GM20431 (cell line): Measurements from ENCODE around the gene RPS6KA1.
"Not testable (repeated sequence)": the region's sequence is repeated elsewhere in the genome, so short reads cannot be mapped to it uniquely, and the experiment has no call there.

Experiments used
- in situ Hi-C: fragments of 300-500 bp; cut with MseI, MboI; formaldehyde crosslinking; loops from one replicate; pipeline ENCODE4 v1.15.0; 2020; ENCODE audit warnings: low sequenced_read_pairs; ENCODE audit not compliant: unreplicated experiment

Gene RPS6KA1

DNA sequence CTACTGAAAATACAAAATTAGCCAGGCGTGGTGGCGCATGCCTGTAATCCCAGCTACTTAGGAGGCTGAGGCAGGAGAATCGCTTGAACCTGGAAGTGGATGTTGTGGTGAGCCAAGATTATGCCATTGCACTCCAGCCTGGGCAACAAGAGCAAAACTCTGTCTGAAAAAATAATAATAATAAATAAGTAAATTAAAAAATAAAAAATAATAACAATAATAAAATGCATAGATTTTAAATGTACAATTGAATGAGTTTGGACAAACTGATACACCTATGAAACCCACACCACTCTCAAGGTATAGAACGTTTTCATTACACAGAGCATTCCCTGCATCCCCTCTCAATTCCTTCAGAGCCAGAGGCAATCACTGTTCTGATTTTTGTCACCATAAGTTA, 55.0 kb downstream of the RPS6KA1 start:
- in situ Hi-C loops: not testable (repeated sequence)

DNA sequence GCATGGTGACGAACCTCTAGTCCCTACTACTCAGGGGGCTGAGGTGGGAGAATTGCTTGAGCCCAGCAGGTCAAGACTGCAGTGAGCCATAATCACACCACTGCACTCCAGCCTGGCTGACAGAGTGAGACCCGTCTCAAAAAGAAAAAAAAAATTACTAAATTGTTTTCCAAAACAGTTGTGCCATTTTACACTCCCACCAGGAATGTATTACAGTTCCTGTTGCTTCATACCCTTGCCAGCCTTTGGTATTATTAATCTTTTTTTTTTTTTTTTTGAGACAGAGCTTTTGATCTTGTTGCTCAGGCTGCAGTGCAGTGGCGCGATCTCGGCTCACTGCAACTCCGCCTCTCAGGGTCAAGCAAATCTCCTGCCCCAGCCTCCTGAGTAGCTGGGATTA, 55.9 kb downstream of the RPS6KA1 start:
- in situ Hi-C loops: no loop called here

DNA sequence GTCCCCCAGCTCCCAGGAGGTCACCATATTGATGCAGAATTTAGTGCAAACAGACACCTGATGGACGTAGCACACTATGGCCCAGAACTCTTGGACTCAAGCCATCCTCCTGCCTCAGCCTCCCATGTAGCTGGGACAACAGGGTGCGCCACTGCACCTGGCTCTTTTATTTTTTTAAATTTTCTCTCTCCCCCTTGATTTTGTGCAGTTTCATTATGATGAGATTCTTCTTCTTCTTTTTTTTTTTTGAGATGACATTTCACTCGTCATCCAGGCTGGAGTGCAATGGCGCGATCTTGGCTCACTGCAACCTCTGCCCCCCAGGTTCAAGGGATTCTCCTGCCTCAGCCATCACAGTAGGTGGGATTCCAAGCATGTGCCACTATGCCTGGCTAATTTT, 63.8 kb downstream of the RPS6KA1 start:
- in situ Hi-C loops: no loop called here

DNA sequence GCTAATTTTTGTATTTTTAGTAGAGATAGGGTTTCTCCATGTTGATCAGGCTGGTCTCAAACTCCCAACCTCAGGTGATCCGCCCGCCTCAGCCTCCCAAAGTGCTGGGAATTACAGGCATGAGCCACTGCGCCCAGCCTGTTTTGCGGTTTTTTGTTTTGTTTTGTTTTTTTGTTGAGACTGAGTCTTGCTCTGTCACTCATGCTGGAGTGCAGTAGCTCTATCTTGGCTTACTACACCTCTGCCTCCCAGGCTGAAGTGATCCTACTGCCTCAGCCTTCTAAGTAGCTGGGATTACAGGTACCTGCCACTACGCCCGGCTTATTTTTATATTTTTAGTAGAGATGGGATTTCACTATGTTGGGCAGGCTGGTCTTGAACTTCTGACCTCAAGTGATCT, 65.0 kb downstream of the RPS6KA1 start:
- in situ Hi-C loops: not testable (repeated sequence)

DNA sequence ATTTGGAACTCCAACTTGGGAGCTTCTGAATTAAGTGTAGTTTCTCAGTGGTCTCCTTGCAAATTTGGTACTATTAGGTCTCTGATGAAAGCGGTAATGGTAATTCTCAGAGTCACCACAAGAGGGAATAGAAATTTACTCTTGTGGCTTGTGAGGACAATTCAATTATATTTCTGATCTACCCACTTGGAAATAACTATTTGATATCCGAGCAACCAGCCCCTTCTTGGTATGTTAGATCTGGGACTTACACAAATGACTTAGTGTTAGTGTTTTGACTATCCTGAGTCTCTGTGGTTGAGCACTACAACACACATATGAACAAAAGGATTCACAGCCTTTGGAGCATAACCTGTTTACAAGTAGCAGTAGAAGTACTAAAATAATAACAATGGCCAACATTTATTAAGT, 68.1 kb downstream of the RPS6KA1 start:
- in situ Hi-C loops: no loop called here

DNA sequence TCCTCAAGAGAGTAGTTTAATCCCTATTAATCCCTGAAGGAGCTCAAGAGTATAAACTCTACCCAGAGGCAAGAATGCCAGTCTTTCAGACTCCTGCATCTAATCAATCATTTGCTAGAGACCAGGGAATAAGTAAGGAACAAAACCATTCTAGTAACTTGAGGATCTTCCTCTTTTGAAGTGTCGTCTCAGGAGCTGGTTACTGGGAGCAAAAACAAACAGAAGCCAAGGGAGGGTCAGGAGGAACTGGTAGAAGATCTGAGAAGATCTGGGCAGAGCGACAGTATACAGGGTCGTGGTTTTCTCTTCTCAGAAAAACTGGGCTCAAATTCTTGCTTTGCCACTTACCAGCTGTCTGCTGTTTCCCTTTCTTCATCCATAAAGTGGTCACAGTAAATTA, 69.3 kb downstream of the RPS6KA1 start:
- in situ Hi-C loops: no loop called here

DNA sequence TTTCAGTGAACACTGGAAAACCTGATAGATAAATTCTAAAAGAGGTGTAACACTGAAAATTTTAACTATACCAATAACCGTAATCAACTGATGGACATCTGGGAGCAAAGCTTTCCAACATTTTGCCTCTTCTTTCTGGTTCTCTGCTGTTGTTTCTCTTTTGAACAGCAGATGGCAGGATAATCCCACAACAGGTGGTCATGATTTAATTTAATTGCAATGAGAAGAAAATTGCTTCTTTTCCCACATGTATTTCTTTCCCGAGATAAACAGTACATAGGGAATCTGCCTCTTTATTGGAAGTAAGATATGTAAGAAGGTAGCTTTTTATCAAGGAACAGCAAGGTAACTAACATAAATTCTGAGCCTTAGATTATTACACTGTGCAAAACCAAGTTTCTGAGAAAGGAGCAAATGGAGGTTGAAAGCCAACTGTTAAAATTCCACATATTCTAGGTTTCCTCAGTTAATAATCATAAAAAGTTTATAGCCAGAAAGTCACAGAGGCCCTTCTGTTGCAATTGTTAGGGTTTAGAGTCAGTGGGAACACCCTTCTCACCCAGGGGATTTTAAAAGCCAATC, 72.9 kb downstream of the RPS6KA1 start:
- in situ Hi-C loops: loop anchor here (10.0 kb wide), 1 partner anchor 192 kb away; no protein-coding TSS in a partner anchor

DNA sequence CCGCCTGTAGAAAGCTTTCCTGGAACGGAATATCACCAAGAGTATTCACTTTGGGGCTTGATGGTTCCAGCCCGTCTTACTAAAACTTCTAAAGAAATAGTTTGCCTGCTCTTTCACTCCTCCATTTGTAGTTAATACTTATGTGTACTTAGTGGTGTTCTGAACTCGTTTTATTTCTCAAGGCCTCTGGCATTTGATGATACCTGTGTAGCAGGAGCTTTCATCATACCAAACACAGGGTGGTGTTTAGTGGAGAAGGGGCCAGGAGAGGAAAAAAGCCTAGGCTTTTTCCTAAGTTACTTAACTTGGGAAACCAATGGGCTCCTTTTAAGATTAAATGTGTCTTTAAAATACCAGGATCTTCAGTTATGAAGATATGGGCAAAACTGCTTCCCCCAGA, 74.3 kb downstream of the RPS6KA1 start:
- in situ Hi-C loops: loop anchor here (10.0 kb wide), 1 partner anchor 191 kb away; no protein-coding TSS in a partner anchor

DNA sequence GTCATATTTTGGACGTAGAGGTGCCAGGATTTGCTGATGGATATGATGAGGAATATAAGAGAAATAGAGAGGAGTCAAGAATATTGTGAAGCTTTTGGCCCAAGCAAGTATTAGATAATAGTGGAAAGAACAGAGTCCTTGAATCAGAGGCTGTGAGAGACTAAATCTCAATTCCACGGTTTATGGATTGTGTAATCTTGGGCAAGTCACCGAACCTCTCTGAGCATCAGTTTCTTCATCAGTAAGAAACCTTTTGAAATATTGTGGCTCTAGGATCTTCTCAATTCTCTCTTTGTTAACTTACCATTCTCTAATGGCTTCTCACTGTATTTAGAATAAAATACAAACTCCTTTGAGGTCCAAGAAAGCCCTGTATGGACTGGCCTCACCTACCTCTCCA, 77.6 kb downstream of the RPS6KA1 start:
- in situ Hi-C loops: loop anchor here (10.0 kb wide), 1 partner anchor 188 kb away; no protein-coding TSS in a partner anchor

DNA sequence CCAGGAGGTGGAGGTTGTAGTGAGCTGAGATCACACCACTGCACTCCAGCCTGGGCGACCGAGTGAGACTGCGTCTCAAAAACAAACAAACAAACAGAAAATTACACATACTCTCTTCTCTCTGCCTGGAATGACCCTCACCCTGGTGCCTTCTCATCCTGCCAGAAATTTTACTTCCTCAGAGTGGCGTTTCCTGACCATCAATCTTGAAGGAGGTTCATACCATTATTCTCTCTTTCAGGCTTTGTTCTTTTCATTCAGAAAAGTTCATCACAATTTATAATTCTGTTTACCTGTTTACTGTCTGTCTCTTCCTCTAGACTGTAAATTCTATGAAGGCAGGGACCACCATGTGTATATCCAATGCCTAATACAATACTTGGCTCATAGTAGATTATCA, 79.3 kb downstream of the RPS6KA1 start:
- in situ Hi-C loops: loop anchor here (10.0 kb wide), 1 partner anchor 186 kb away; no protein-coding TSS in a partner anchor

DNA sequence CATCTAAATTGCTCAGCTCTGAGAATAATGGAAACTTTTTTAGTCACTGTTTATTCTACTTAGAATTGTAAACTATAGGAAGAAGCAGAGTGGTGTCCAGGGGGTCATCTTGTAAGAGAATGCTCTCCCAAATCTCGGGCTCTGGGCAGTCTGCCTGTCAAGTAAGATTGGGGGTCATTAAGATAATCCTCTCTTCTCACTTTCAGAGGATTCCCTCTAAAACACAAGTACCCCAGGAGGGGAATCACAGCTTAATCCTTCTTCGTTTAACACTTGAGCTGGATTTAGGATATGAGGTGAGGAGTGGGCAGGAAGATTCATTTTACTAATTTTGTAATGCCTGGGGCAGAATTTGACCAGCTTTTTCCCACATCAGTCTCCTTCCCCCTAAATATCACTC, 81.2 kb downstream of the RPS6KA1 start:
- in situ Hi-C loops: no loop called here

DNA sequence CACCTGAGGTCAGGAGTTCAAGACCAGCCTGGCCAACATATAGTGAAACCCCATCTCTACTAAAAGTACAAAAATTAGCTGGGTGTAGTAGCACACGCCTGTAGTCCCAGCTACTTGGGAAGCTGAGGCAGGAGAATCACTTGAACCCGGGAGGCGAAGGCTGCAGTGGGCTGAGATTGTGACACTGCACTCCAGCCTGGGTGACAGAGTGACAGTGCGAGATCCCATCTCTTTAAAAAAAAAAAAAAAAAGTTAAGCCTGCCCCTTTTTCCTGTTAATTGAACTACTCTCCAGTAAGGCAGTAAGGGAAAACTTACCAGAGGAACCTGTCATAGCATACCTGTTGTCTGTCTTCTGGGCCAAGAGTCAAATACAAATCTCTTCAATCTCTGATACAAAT, 83.1 kb downstream of the RPS6KA1 start:
- in situ Hi-C loops: not testable (repeated sequence)

DNA sequence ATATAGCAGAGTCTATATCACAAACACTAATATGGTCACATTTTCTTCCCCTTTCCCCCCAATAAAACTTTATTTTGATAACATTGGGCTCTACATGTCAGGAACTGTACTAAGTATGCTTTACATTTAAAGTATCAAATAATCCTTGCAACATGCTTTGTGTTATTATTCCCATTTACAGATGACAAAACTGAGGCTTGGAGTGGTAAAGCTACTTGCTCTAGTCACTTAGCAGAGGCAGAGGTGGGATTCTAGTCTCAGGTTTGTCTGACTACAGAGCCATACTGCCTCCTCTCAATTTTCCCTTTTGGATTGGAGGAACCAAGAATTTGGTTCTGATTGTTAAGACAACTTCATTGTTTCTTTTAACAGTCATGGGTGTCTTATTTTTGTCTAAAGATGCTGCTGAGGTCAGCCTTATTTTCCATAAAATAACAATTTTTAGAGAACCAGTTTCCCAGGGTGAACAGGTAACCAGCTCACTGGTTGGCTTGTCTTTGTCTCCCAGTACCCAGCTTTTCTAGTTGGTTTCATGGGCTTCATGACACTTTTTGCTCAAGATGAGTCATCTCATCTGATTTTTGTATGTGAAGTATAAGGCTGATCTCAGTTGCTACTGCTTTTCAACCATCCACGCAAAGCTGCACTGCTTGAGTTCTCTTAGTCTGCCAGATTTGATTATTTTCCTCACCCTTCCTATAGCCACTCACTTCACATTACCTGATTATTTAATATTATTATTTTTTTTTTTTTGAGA, 85.3 kb downstream of the RPS6KA1 start:
- in situ Hi-C loops: no loop called here

DNA sequence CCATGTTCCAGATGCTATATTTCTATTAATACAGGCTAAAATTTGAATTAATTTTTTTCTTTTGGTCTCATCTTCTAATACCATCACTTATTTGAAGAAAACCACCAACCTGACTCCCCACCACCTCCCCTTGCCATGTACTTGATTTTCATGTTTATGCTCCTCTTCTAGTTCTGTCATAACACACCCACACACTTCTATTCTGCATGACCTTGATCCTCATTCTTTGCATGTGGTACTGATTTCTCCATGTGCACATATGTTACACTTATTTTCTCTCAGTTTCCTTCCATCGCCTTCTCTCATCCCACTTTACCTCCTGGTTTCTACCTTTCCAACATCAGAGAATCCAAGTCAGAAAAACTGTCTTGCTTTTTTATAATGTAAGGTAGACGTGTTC, 87.3 kb downstream of the RPS6KA1 start:
- in situ Hi-C loops: no loop called here

DNA sequence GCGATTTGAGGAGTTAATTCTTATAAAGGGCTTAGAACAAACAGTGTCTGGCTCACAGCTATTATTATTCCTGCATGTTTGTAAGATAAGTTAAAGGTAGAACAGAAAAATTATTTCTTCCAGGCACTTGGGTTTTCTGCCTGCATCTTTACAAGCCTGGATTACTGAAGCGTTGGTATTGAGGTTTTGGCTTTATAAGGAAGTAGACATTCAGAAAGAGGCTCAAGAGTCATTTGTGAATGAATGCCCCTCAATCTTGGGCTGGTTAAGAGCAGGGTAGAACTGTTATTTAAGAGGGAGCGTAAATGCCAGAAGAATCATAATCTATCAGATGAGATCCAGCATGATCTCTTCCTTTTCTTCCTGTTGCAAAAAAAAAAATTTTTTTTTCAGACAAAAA, 89.0 kb downstream of the RPS6KA1 start:
- in situ Hi-C loops: no loop called here
